VCaP (cell line): ENCODE data around the gene TMEM192.
A peak's percentile ranks its signal among the peaks of the same experiment; 100 is the strongest.

Source experiments
- H3K27ac ChIP-seq: fragments of 450-650 bp; 2 replicates; pipeline ENCODE4 v1.5.1; 2017
- TF ChIP-seq, protein P1 (sequence below): fragments of 450-650 bp; conservative IDR thresholded peaks from 2 replicates; pipeline ENCODE4 v1.5.1; 2017; ENCODE audit warnings: mild to moderate bottlenecking, moderate library complexity

Gene TMEM192

GRCh38 chr4:165060938-165061337 is 51.7 kb downstream of the TMEM192 start:
- H3K27ac ChIP-seq = no peak overlapping the region
- TF ChIP-seq, protein P1, sequence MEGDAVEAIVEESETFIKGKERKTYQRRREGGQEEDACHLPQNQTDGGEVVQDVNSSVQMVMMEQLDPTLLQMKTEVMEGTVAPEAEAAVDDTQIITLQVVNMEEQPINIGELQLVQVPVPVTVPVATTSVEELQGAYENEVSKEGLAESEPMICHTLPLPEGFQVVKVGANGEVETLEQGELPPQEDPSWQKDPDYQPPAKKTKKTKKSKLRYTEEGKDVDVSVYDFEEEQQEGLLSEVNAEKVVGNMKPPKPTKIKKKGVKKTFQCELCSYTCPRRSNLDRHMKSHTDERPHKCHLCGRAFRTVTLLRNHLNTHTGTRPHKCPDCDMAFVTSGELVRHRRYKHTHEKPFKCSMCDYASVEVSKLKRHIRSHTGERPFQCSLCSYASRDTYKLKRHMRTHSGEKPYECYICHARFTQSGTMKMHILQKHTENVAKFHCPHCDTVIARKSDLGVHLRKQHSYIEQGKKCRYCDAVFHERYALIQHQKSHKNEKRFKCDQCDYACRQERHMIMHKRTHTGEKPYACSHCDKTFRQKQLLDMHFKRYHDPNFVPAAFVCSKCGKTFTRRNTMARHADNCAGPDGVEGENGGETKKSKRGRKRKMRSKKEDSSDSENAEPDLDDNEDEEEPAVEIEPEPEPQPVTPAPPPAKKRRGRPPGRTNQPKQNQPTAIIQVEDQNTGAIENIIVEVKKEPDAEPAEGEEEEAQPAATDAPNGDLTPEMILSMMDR = peak; percentile 68

DNA sequence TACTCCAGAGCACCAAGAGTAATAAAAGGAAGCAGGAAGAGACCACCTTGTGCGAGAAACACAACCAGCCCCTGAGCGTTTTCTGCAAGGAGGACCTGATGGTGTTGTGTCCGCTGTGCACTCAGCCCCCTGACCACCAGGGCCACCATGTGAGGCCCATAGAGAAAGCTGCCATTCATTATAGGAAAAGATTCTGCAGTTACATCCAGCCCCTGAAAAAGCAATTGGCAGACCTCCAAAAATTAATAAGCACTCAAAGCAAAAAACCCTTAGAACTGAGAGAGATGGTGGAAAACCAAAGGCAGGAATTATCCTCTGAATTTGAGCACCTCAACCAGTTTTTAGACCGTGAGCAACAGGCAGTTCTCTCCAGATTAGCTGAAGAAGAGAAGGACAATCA is 53.3 kb downstream of the TMEM192 start:
- TF ChIP-seq, protein P1 = no peak
- H3K27ac ChIP-seq = no peak overlapping the region

DNA sequence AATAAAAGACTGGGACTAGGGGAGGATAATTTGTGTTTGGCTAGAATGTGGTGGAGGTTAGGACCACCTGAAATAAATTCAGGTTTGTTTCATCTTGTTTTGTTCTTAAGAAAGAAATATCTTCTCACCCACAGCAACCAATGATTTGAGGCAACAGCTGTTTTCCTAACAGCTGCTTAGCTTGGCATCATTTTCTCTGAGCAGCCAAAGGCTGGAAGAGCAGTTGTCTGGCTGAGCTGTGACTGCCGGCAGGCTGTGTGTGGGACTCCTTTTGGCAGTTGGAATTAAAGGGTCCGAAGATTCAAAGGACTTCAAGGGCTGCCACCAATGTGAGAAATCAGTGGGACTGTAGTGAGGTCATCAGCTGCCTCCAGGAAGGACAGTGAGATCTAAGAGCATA is 54.0 kb downstream of the TMEM192 start:
- H3K27ac ChIP-seq = no peak overlapping the region
- TF ChIP-seq, protein P1 = no peak

DNA sequence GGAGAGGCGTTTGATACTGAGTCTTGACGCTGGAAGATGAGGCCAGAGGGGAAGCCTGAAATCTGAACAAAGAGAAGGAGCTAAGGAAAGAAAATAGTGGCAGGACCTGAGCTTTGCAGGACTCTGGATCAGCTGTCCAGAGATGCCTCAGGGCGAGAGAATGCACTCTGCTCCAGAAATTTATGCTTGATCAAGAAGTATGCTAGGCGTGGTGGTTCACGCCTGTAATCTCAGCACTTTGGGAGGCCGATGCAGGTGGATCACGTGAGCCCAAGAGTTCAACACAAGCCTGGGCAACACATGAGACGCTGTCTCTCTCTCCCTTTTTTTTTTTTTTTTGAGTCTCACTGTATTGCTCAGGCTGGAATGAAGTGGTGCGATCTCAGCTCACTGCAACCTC is 57.1 kb downstream of the TMEM192 start:
- no peak overlapping the region for H3K27ac ChIP-seq
- TF ChIP-seq, protein P1 = no peak

GRCh38 chr4:165053645-165054044 is 59.0 kb downstream of the TMEM192 start, which contains the start of gene TRIM75:
Gene TRIM75 (plus strand): TSS chr4:165053866. CDS start chr4:165059148, 5,282 bp downstream.
- no peak within 1 kb of the TSS for H3K27ac ChIP-seq
- TF ChIP-seq, protein P1 = no peak

GRCh38 chr4:165052627-165053026 is 60.0 kb downstream of the TMEM192 start:
- H3K27ac ChIP-seq = no peak overlapping the region
- TF ChIP-seq, protein P1 = no peak

- no peak overlapping the region for H3K27ac ChIP-seq
These were observed 64.5 kb downstream of the TMEM192 start for GRCh38 chr4:165048170-165048569.

More at GRCh38 chr4:165048170-165048569, 64.5 kb downstream of the TMEM192 start:
- TF ChIP-seq, protein P1 = no peak
